Ovary (tissue), 9 donors: ENCODE results near the gene LRRC4C. TPM values are rescaled to one million over a fixed set of nuclear protein-coding genes. Genes with fewer than 3 reads are reported as not detected.

ENCODE experiments used
- DNase-seq, 5 donors: peaks; one replicate each; pipeline ENCODE4 v3.0.0-alpha.2; 2019 to 2020
- H3K27ac ChIP-seq, 2 donors: fragments of 200-600 bp; one replicate each; pipeline versions ENCODE4 v1.5.1 to v1.8.0; 2019 to 2022
- H3K27me3 ChIP-seq: fragments of 200-600 bp; one replicate; pipeline ENCODE4 v1.8.0; 2022
- H3K36me3 ChIP-seq: fragments of 200-600 bp; sonication (generic); one replicate; pipeline ENCODE4 v1.5.1; 2019
- H3K4me1 ChIP-seq: one replicate; pipeline ENCODE4 v1.8.1; 2013; ENCODE audit warnings: mild to moderate bottlenecking, moderate library complexity; ENCODE audit not compliant: insufficient read depth
- H3K4me3 ChIP-seq: fragments of 200-600 bp; sonication (generic); one replicate; pipeline ENCODE4 v1.5.1; 2017
- H3K9me3 ChIP-seq, 2 donors: fragments of 200-600 bp in 1 of 2; sonication (generic) in 1 of 2; one replicate each; pipeline versions ENCODE4 v1.5.1 to v1.8.1; 2013 to 2019; ENCODE audit warnings: mild to moderate bottlenecking in 1 of 2, moderate library complexity in 1 of 2
- CTCF ChIP-seq, 3 donors: fragments of 450-650 bp in 2 of 3; fragments of 200-600 bp in 1 of 3; IDR thresholded peaks; one replicate each; pipeline versions ENCODE4 v1.5.1 to v1.8.0; 2016 to 2022; ENCODE audit warnings: antibody characterized with exemption in 3 of 3, mild to moderate bottlenecking in 1 of 3
- EP300 ChIP-seq: sonication (generic); formaldehyde crosslinking; IDR thresholded peaks from one replicate; pipeline ENCODE4 v1.6.1; 2017; ENCODE audit warnings: antibody characterized with exemption
- POLR2A ChIP-seq: fragments of 450-650 bp; IDR thresholded peaks from one replicate; pipeline ENCODE4 v1.6.1; 2017; ENCODE audit warnings: antibody characterized with exemption, mild to moderate bottlenecking, moderate library complexity
- WGBS, 3 donors: extraction: QIAGEN DNeasy Blood & Tissue Kit in 1 of 3; methylation state at CpG; one replicate each; pipeline versions ENCODE4 v1.1.5 to v1.1.7; 2013 to 2017; 5-methylcytosine and 5-hydroxymethylcytosine counted together
- intact Hi-C, 4 donors: fragments of 100-400 bp; cut with DNase I; formaldehyde crosslinking; loops; one replicate each; pipeline versions ENCODE4 v1.11.0 to v1.15.1; 2022 to 2023
- polyA plus RNA-seq, 2 donors: library from polyadenylated mRNA; stranded (reverse); fragments of 200-250 nt in 1 of 2; fragments of 350-450 nt in 1 of 2; fragmentation: Illumina TruSeq in 1 of 2; extraction: RNeasy Lipid Tissue Mini Kit (QIAGEN cat#74804) in 1 of 2; gene quantifications; one replicate each; pipeline ENCODE4 v1.2.3, GENCODE V29; 2013 to 2014
- total RNA-seq, 7 donors: library from RNA; depleted of rRNA in 2 of 7; stranded (reverse); fragments of >200 nt in 2 of 7; fragmentation: NEBNext Ultra II Directional in 3 of 7; extraction: Animal tissue kit (Norgen Biotek cat#: 25700) in 3 of 7; gene quantifications; one replicate each; pipeline versions ENCODE4 v1.1.0 to v1.2.4, GENCODE V29; 2016 to 2023
- donor health status: DM: no; HTN: no; CAD: no; lungs with moderate emphysema.
- donor health status: DM: no; HTN: no; CAD: no.
- donor health status: Bipolar disorder and iron deficiency.
- donor health status: DM: yes; HTN: yes; CAD: no.
- donor health status: DM: no; HTN: no; CAD: no.
- donor health status: DM: yes; HTN: yes; CAD: no.

The LRRC4C gene
- total and polyA plus RNA-seq, 9 donors = 0.15 to 12.5 (median 0.78) TPM

- TF ChIP-seq POLR2A (no peak), EP300 (no peak), CTCF (IDR thresholded peaks at IDR 0.05) (no peak)
- no peaks in the 10 kb centered on the region for H3K27me3 ChIP-seq
- 87 to 88% (median 88%) methylated on average over 4 of the region's 4 CpGs for WGBS, 3 donors
- H3K9me3 ChIP-seq = no peaks in the 10 kb centered on the region
- no peak overlapping the region for H3K27ac ChIP-seq
- no peak for DNase-seq
- intact Hi-C loops = no loop called here
- no peak overlapping the region for H3K4me3 ChIP-seq
- H3K4me1 ChIP-seq = no peaks in the 10 kb centered on the region
- H3K36me3 ChIP-seq = no peaks in the 10 kb centered on the region
These were observed 1207.2 kb downstream of the LRRC4C start for GRCh38 chr11:40252236-40252635.

- Histone ChIP-seq H3K36me3 (no peaks in the 10 kb centered on the region), H3K9me3 (no peaks in the 10 kb centered on the region), H3K27ac (no peak overlapping the region), H3K4me3 (no peak overlapping the region), H3K27me3 (no peaks in the 10 kb centered on the region), H3K4me1 (no peaks in the 10 kb centered on the region)
- intact Hi-C loops = no loop called here
- TF ChIP-seq CTCF (IDR thresholded peaks at IDR 0.05) (no peak), EP300 (no peak), POLR2A (no peak)
- WGBS, 3 donors = 66 to 74% (median 71%) methylated on average over 2 of the region's 2 CpGs
- no peak for DNase-seq
These were observed 1212.5 kb downstream of the LRRC4C start for GRCh38 chr11:40246983-40247382.

GRCh38 chr11:40241524-40242051 lies 1217.9 kb downstream of the LRRC4C start:
- Histone ChIP-seq H3K36me3 (no peaks in the 10 kb centered on the region), H3K4me1 (no peaks in the 10 kb centered on the region), H3K9me3 (no peaks in the 10 kb centered on the region), H3K27me3 (no peaks in the 10 kb centered on the region), H3K4me3 (no peak overlapping the region), H3K27ac (no peak overlapping the region)
- peak in 1 of 5 donors; percentile 13 for DNase-seq
- TF ChIP-seq EP300 (no peak), POLR2A (no peak), CTCF (IDR thresholded peaks at IDR 0.05) (no peak)
- intact Hi-C loops = no loop called here

- Histone ChIP-seq H3K36me3 (no peaks in the 10 kb centered on the region), H3K27me3 (no peaks in the 10 kb centered on the region), H3K4me1 (no peaks in the 10 kb centered on the region), H3K9me3 (no peaks in the 10 kb centered on the region), H3K4me3 (no peak overlapping the region), H3K27ac (no peak overlapping the region)
- 93 to 96% (median 94%) methylated on average over 2 of the region's 2 CpGs for WGBS, 3 donors
- TF ChIP-seq CTCF (IDR thresholded peaks at IDR 0.05) (no peak), EP300 (no peak), POLR2A (no peak)
- intact Hi-C loops = no loop called here
- DNase-seq = no peak
These were observed 1219.2 kb downstream of the LRRC4C start for GRCh38 chr11:40240284-40240683.
